Liver (tissue), 9 donors: Measurements from ENCODE around the gene NDUFA11. TPM values are rescaled to one million over a fixed set of nuclear protein-coding genes. Genes with fewer than 3 reads are reported as not detected.
A peak's percentile ranks its signal among the peaks of the same experiment; 100 is the strongest.

Experiments used
- DNase-seq: peaks from one replicate; pipeline ENCODE4 v3.0.0-alpha.2; 2017; ENCODE audit warnings: low spot score
- H3K27ac ChIP-seq, 2 donors: one replicate each; pipeline ENCODE4 v1.7.0; 2013; ENCODE audit warnings: inconsistent platforms in 2 of 2, low read length in 2 of 2, control low read depth in 1 of 2, low read depth in 1 of 2, mild to moderate bottlenecking in 1 of 2
- H3K27me3 ChIP-seq, 4 donors: one replicate each; pipeline versions ENCODE4 v1.6.1 to v1.7.0; 2013; ENCODE audit warnings: low read length in 3 of 4, inconsistent platforms in 1 of 4, mild to moderate bottlenecking in 1 of 4, moderate library complexity in 1 of 4; ENCODE audit not compliant: control insufficient read depth in 4 of 4, insufficient read depth in 4 of 4
- H3K36me3 ChIP-seq, 4 donors: one replicate each; pipeline versions ENCODE4 v1.6.1 to v1.7.0; 2013; ENCODE audit warnings: low read length in 3 of 4, mild to moderate bottlenecking in 3 of 4, low read depth in 1 of 4, moderate library complexity in 1 of 4; ENCODE audit not compliant: control insufficient read depth in 4 of 4, insufficient read depth in 3 of 4
- H3K4me1 ChIP-seq, 4 donors: one replicate each; pipeline versions ENCODE4 v1.6.1 to v1.7.0; 2013; ENCODE audit warnings: low read length in 3 of 4, mild to moderate bottlenecking in 3 of 4, moderate library complexity in 1 of 4; ENCODE audit not compliant: control insufficient read depth in 4 of 4, insufficient read depth in 4 of 4
- H3K4me3 ChIP-seq, 3 donors: one replicate each; pipeline versions ENCODE4 v1.6.1 to v1.7.0; 2013; ENCODE audit warnings: low read length in 3 of 3, control low read depth in 1 of 3, low read depth in 1 of 3, mild to moderate bottlenecking in 1 of 3
- H3K9ac ChIP-seq, 2 donors: one replicate each; pipeline ENCODE4 v1.7.0; 2013; ENCODE audit warnings: low read length in 2 of 2, mild to moderate bottlenecking in 2 of 2, moderate library complexity in 2 of 2, control low read depth in 1 of 2, low read depth in 1 of 2
- H3K9me3 ChIP-seq, 4 donors: one replicate each; pipeline versions ENCODE4 v1.6.1 to v1.7.0; 2013; ENCODE audit warnings: low read length in 3 of 4; ENCODE audit not compliant: control insufficient read depth in 4 of 4
- ATF3 ChIP-seq: IDR thresholded peaks from 2 replicates; pipeline ENCODE4 v1.6.1; 2016; ENCODE audit warnings: antibody characterized with exemption
- CTCF ChIP-seq: fragments of 150-350 bp; IDR thresholded peaks from 2 replicates; pipeline ENCODE4 v1.5.1; 2017; ENCODE audit warnings: improper control_type of control experiment, low read depth, low read length; ENCODE audit not compliant: missing input control
- EGR1 ChIP-seq, 2 donors: IDR thresholded peaks; 2 replicates each; pipeline ENCODE4 v1.6.1; 2016 to 2018; ENCODE audit warnings: antibody characterized with exemption in 2 of 2, low read depth in 2 of 2
- FOXA1 ChIP-seq: IDR thresholded peaks from 2 replicates; pipeline ENCODE4 v1.6.1; 2016; ENCODE audit warnings: antibody characterized with exemption
- FOXA2 ChIP-seq: IDR thresholded peaks from 2 replicates; pipeline ENCODE4 v1.6.1; 2016; ENCODE audit warnings: antibody characterized with exemption
- GABPA ChIP-seq, 2 donors: IDR thresholded peaks in 1 of 2; conservative IDR thresholded peaks in 1 of 2; 2 replicates each; pipeline ENCODE4 v1.6.1; 2016; ENCODE audit warnings: antibody characterized with exemption in 2 of 2, mild to moderate bottlenecking in 1 of 2, moderate library complexity in 1 of 2
- HNF4A ChIP-seq, 2 donors: conservative IDR thresholded peaks; 2 replicates each; pipeline ENCODE4 v1.6.1; 2016; ENCODE audit warnings: antibody characterized with exemption in 2 of 2, mild to moderate bottlenecking in 2 of 2
- HNF4G ChIP-seq: IDR thresholded peaks from 2 replicates; pipeline ENCODE4 v1.6.1; 2016; ENCODE audit warnings: antibody characterized with exemption
- MAX ChIP-seq: IDR thresholded peaks from 2 replicates; pipeline ENCODE4 v1.6.1; 2016; ENCODE audit warnings: antibody characterized with exemption
- NR2F2 ChIP-seq: IDR thresholded peaks from 2 replicates; pipeline ENCODE4 v1.6.1; 2016; ENCODE audit warnings: antibody characterized with exemption
- RAD21 ChIP-seq, 2 donors: IDR thresholded peaks; 2 replicates each; pipeline ENCODE4 v1.6.1; 2016; ENCODE audit warnings: antibody characterized with exemption in 2 of 2, mild to moderate bottlenecking in 2 of 2
- REST ChIP-seq: IDR thresholded peaks from 2 replicates; pipeline ENCODE4 v1.6.1; 2016; ENCODE audit warnings: antibody characterized with exemption, mild to moderate bottlenecking
- RXRA ChIP-seq, 2 donors: IDR thresholded peaks; 2 replicates each; pipeline ENCODE4 v1.6.1; 2017 to 2018; ENCODE audit warnings: antibody characterized with exemption in 2 of 2, mild to moderate bottlenecking in 1 of 2
- SP1 ChIP-seq: IDR thresholded peaks from 2 replicates; pipeline ENCODE4 v1.6.1; 2018; ENCODE audit warnings: antibody characterized with exemption, mild to moderate bottlenecking
- TAF1 ChIP-seq: conservative IDR thresholded peaks from 2 replicates; pipeline ENCODE4 v1.6.1; 2016; ENCODE audit warnings: antibody characterized with exemption, mild to moderate bottlenecking
- YY1 ChIP-seq: IDR thresholded peaks from 2 replicates; pipeline ENCODE4 v1.6.1; 2016; ENCODE audit warnings: antibody characterized with exemption, mild to moderate bottlenecking
- ZBTB33 ChIP-seq: IDR thresholded peaks from 2 replicates; pipeline ENCODE4 v1.6.1; 2016; ENCODE audit warnings: antibody characterized with exemption
- WGBS: extraction: QIAGEN DNeasy Blood & Tissue Kit; methylation state at CpG from one replicate; pipeline ENCODE4 v1.1.7; 2013; 5-methylcytosine and 5-hydroxymethylcytosine counted together
- polyA plus RNA-seq, 2 donors: library from polyadenylated mRNA; stranded (reverse) in 1 of 2; unstranded in 1 of 2; fragments of 200-250 nt in 1 of 2; fragments of >200 nt in 1 of 2; fragmentation: Nextera tagmentation in 1 of 2; extraction: Ambion mirVana in 1 of 2; gene quantifications; one replicate each; pipeline versions ENCODE4 v1.2.1 to v1.2.3, GENCODE V29; 2013 to 2015
- total RNA-seq, 2 donors: library from RNA; depleted of rRNA; stranded (reverse); fragments of >200 nt; gene quantifications; one replicate each; pipeline ENCODE4 v1.2.3, GENCODE V29; 2014
- donor health status: healthy.
- donor health status: healthy.
- donor health status: healthy.
- donor health status: healthy.
- donor health status: healthy.

The NDUFA11 gene
- total and polyA plus RNA-seq, 4 donors, result 127 to 394 (median 226) TPM

- WGBS, result 86% methylated on average over 25 of the region's 25 CpGs
- TF ChIP-seq RAD21 (IDR thresholded peaks at IDR 0.05), result no peak
- no peak for TF ChIP-seq NR2F2
- no peak for TF ChIP-seq SP1
- TF ChIP-seq EGR1 (IDR thresholded peaks at IDR 0.05; ENCODE audit: low read depth in 2 of 2), result no peak
- no peak for TF ChIP-seq ZBTB33
- TF ChIP-seq HNF4G, result no peak
- TF ChIP-seq FOXA2, result no peak
- no peak for TF ChIP-seq CTCF
- no peak for TF ChIP-seq YY1
- TF ChIP-seq ATF3, result no peak
- TF ChIP-seq RXRA (IDR thresholded peaks at IDR 0.05), result no peak
- TF ChIP-seq MAX, result no peak
- TF ChIP-seq REST, result no peak
- TF ChIP-seq TAF1, result no peak
- TF ChIP-seq HNF4A (conservative IDR thresholded peaks at IDR 0.05), result no peak
- TF ChIP-seq GABPA (IDR thresholded peaks at IDR 0.05 in 1 of 2, conservative IDR thresholded peaks at IDR 0.05 in 1 of 2), result no peak
- TF ChIP-seq FOXA1, result no peak
- Histone ChIP-seq H3K4me3 (no peak overlapping the region), H3K27me3 (no peaks in the 10 kb centered on the region), H3K9me3 (no peaks in the 10 kb centered on the region), H3K4me1 (peaks cover 6 to 23% (median 17%) of the 10 kb centered on the region in 4 donors), H3K9ac (no peak overlapping the region), H3K36me3 (peaks cover 4 to 24% (median 11%) of the 10 kb centered on the region in 4 donors), H3K27ac (peak overlapping the region; percentile 16 to 81)
- no peak for DNase-seq
Measured at GRCh38 chr19:5935473-5936291, 32.1 kb upstream of the NDUFA11 start.
